HL-60 (cell line): ENCODE measurements around the gene PRLR.

Source experiments
- CTCF ChIP-seq: IDR thresholded peaks from one replicate; pipeline ENCODE4 v1.5.1; 2011; ENCODE audit warnings: low read length, control low read depth, inconsistent platforms; ENCODE audit not compliant: insufficient read depth
- GABPA ChIP-seq: IDR thresholded peaks from 2 replicates; pipeline ENCODE4 v1.6.1; 2012; ENCODE audit warnings: low read depth
- POLR2AphosphoS5 ChIP-seq: IDR thresholded peaks from 2 replicates; pipeline ENCODE4 v1.6.1; 2012; ENCODE audit warnings: low read depth

GRCh38 chr5:35009657-35010056, 220.6 kb downstream of the PRLR start:
- no peak for TF ChIP-seq CTCF
- TF ChIP-seq POLR2AphosphoS5, result no peak
- TF ChIP-seq GABPA, result no peak
